ENCODE results near the gene PARS2. TPM values are rescaled to one million over a fixed set of nuclear protein-coding genes. Genes with fewer than 3 reads are reported as not detected.

PARS2 gene
- polyA plus RNA-seq (2013, experiment 1 of 2) = 3.6 TPM
- polyA plus RNA-seq (2013, experiment 2 of 2) = 3.5 TPM

- H2BK15ac ChIP-seq (ENCODE audit: low read depth, poor library complexity, severe bottlenecking) = no peak within 1 kb of the TSS
- no peak within 1 kb of the TSS for H3K23ac ChIP-seq (ENCODE audit: low read length in 2 of 2)
- no peaks in the 10 kb centered on the region for H3K36me3 ChIP-seq (ENCODE audit: control insufficient read depth in 1 of 2, insufficient read depth in 2 of 2, low read depth in 1 of 2, low read length in 2 of 2)
- peaks cover 21% of the 10 kb centered on the region for H3K79me1 ChIP-seq (replicated peaks; ENCODE audit: low read length, poor library complexity, severe bottlenecking)
- under 1% methylated on average over 46 of the region's 57 CpGs for WGBS
- H4K91ac ChIP-seq (ENCODE audit: low read length) = no peak within 1 kb of the TSS
- no peak within 1 kb of the TSS for H2BK12ac ChIP-seq (ENCODE audit: low read length in 2 of 2)
- peak within 1 kb of the TSS; percentile 29 to 65 for H3K18ac ChIP-seq (ENCODE audit: low read depth in 1 of 2, low read length in 2 of 2)
- peak within 1 kb of the TSS in 1 of 2 experiments; percentile 9 for H3K14ac ChIP-seq (ENCODE audit: low read length in 2 of 2)
- H3K27ac ChIP-seq (ENCODE audit: low read length, poor library complexity, severe bottlenecking) = peak within 1 kb of the TSS; percentile 44
- peak within 1 kb of the TSS; percentile 81 for H3K4me2 ChIP-seq (ENCODE audit: low read length, poor library complexity, severe bottlenecking)
- peak within 1 kb of the TSS; percentile 33 for H2AFZ ChIP-seq (ENCODE audit: low read depth, low read length)
- no peak within 1 kb of the TSS for H2BK5ac ChIP-seq (ENCODE audit: low read depth, low read length, poor library complexity, severe bottlenecking)
- no peaks in the 10 kb centered on the region for H3K9me3 ChIP-seq (ENCODE audit: control insufficient read depth, low read length)
- peak within 1 kb of the TSS; percentile 97 for H3K9ac ChIP-seq (ENCODE audit: low read length)
- peak within 1 kb of the TSS; percentile 29 to 38 for H3K4ac ChIP-seq (ENCODE audit: low read depth in 1 of 2, low read length in 2 of 2)
- H4K8ac ChIP-seq (ENCODE audit: low read length) = peak within 1 kb of the TSS; percentile 78
- peak within 1 kb of the TSS; percentile 42 for H2AK5ac ChIP-seq (ENCODE audit: low read length, severe bottlenecking)
- H3K27me3 ChIP-seq (ENCODE audit: control insufficient read depth in 1 of 2, insufficient read depth in 1 of 2, low read length in 2 of 2) = no peaks in the 10 kb centered on the region
- peaks cover 17% of the 10 kb centered on the region for H3K4me1 ChIP-seq (ENCODE audit: control insufficient read depth, insufficient read depth, low read depth, low read length)
- H2BK120ac ChIP-seq (ENCODE audit: low read depth, low read length) = peak within 1 kb of the TSS; percentile 36
- peak; percentile 100 for DNase-seq
- peak within 1 kb of the TSS; percentile 91 to 93 for H3K4me3 ChIP-seq (ENCODE audit: insufficient read depth in 1 of 2, low read depth in 1 of 2, low read length in 2 of 2)
Observed at GRCh38 chr1:54764133-54764921, at the start of gene PARS2. Gene PARS2 (minus strand): TSS chr1:54764523. CDS start chr1:54759161, 5,362 bp downstream.

DNA sequence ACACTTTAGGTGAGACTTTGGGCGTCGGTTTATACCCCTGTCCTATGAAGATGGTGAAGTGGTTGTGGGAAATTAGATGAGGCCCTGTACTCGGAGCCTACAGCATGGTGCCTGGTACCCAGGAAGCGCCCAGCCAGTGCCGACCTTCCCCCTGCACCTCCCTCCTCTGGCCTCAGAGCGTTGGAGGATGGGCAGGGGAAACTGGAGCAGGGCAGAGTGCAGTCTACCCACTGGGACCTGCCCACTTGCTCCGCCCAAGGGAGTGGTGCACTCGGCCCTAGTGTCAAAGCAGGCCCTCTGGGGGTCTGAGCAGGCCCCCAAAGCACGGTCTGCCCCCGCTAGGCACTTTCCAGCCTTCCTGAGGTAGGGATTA is 49.8 kb upstream of the PARS2 start:
- no peak overlapping the region for H3K27ac ChIP-seq (ENCODE audit: low read length, poor library complexity, severe bottlenecking)
- no peaks in the 10 kb centered on the region for H3K9me3 ChIP-seq (ENCODE audit: control insufficient read depth, low read length)
- no peak overlapping the region for H3K18ac ChIP-seq (ENCODE audit: low read depth in 1 of 2, low read length in 2 of 2)
- no peak overlapping the region for H3K4ac ChIP-seq (ENCODE audit: low read depth in 1 of 2, low read length in 2 of 2)
- H3K4me2 ChIP-seq (ENCODE audit: low read length, poor library complexity, severe bottlenecking) = no peak overlapping the region
- no peak overlapping the region for H4K8ac ChIP-seq (ENCODE audit: low read length)
- H3K79me1 ChIP-seq (replicated peaks; ENCODE audit: low read length, poor library complexity, severe bottlenecking) = no peaks in the 10 kb centered on the region
- H3K14ac ChIP-seq (ENCODE audit: low read length in 2 of 2) = no peak overlapping the region
- WGBS = 65% methylated on average over 9 of the region's 10 CpGs
- H2BK12ac ChIP-seq (ENCODE audit: low read length in 2 of 2) = no peak overlapping the region
- no peak overlapping the region for H3K4me3 ChIP-seq (ENCODE audit: insufficient read depth in 1 of 2, low read depth in 1 of 2, low read length in 2 of 2)
- H2BK5ac ChIP-seq (ENCODE audit: low read depth, low read length, poor library complexity, severe bottlenecking) = no peak overlapping the region
- H2BK120ac ChIP-seq (ENCODE audit: low read depth, low read length) = no peak overlapping the region
- no peak overlapping the region for H3K9ac ChIP-seq (ENCODE audit: low read length)
- no peak for DNase-seq
- no peaks in the 10 kb centered on the region for H3K36me3 ChIP-seq (ENCODE audit: control insufficient read depth in 1 of 2, insufficient read depth in 2 of 2, low read depth in 1 of 2, low read length in 2 of 2)
- H2AFZ ChIP-seq (ENCODE audit: low read depth, low read length) = no peak overlapping the region
- H2BK15ac ChIP-seq (ENCODE audit: low read depth, poor library complexity, severe bottlenecking) = no peak overlapping the region
- no peak overlapping the region for H3K23ac ChIP-seq (ENCODE audit: low read length in 2 of 2)
- H4K91ac ChIP-seq (ENCODE audit: low read length) = no peak overlapping the region
- peak overlapping the region; percentile 50 for H2AK5ac ChIP-seq (ENCODE audit: low read length, severe bottlenecking)
- peaks cover 11 to 24% of the 10 kb centered on the region in 2 experiments for H3K27me3 ChIP-seq (ENCODE audit: control insufficient read depth in 1 of 2, insufficient read depth in 1 of 2, low read length in 2 of 2)
- peaks cover 8% of the 10 kb centered on the region for H3K4me1 ChIP-seq (ENCODE audit: control insufficient read depth, insufficient read depth, low read depth, low read length)

DNA sequence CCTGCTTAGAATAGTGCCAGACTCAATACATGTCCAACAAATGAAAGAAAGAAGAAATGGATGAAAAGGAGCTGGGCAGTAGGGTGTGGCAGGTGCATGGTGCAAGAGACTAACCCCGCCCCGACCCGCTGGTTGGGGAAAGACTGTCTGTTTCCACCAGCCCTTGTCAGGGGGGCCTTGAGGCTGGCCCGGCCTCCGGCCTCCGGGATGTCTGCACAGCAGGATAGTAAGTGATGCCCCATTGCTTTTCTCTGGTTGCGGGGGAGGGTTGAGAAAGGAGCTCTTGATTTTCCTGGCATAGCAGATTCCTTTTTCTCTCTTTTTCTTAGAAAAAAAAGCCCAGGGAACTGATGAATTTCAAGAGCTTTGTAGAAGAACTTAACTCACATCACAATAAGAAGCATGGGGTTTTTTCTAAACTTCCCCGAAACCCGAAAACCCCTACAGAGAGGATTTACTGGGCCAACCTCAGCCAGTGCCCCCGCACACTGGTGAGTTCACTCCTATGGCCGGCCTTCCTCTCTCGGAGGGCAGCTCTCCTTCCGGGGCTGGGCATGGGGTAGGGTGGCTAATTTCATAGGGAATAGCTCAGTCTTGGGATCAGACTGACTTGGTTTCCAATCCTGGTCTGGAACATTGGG is 49.3 kb upstream of the PARS2 start:
- no peaks in the 10 kb centered on the region for H3K79me1 ChIP-seq (replicated peaks; ENCODE audit: low read length, poor library complexity, severe bottlenecking)
- no peak overlapping the region for H3K4ac ChIP-seq (ENCODE audit: low read depth in 1 of 2, low read length in 2 of 2)
- H3K27me3 ChIP-seq (ENCODE audit: control insufficient read depth in 1 of 2, insufficient read depth in 1 of 2, low read length in 2 of 2) = peaks cover 11 to 24% of the 10 kb centered on the region in 2 experiments
- H4K91ac ChIP-seq (ENCODE audit: low read length) = no peak overlapping the region
- H3K4me1 ChIP-seq (ENCODE audit: control insufficient read depth, insufficient read depth, low read depth, low read length) = peaks cover 10% of the 10 kb centered on the region
- no peak overlapping the region for H3K9ac ChIP-seq (ENCODE audit: low read length)
- H4K8ac ChIP-seq (ENCODE audit: low read length) = no peak overlapping the region
- no peak overlapping the region for H3K23ac ChIP-seq (ENCODE audit: low read length in 2 of 2)
- H3K14ac ChIP-seq (ENCODE audit: low read length in 2 of 2) = no peak overlapping the region
- no peak overlapping the region for H2AFZ ChIP-seq (ENCODE audit: low read depth, low read length)
- no peak overlapping the region for H2BK15ac ChIP-seq (ENCODE audit: low read depth, poor library complexity, severe bottlenecking)
- no peak overlapping the region for H3K4me3 ChIP-seq (ENCODE audit: insufficient read depth in 1 of 2, low read depth in 1 of 2, low read length in 2 of 2)
- H3K9me3 ChIP-seq (ENCODE audit: control insufficient read depth, low read length) = no peaks in the 10 kb centered on the region
- no peak overlapping the region for H2BK120ac ChIP-seq (ENCODE audit: low read depth, low read length)
- no peaks in the 10 kb centered on the region for H3K36me3 ChIP-seq (ENCODE audit: control insufficient read depth in 1 of 2, insufficient read depth in 2 of 2, low read depth in 1 of 2, low read length in 2 of 2)
- H2BK12ac ChIP-seq (ENCODE audit: low read length in 2 of 2) = no peak overlapping the region
- DNase-seq = no peak
- WGBS = 49% methylated on average over 9 of the region's 13 CpGs
- H3K27ac ChIP-seq (ENCODE audit: low read length, poor library complexity, severe bottlenecking) = no peak overlapping the region
- H2AK5ac ChIP-seq (ENCODE audit: low read length, severe bottlenecking) = peak overlapping the region; percentile 50
- H3K18ac ChIP-seq (ENCODE audit: low read depth in 1 of 2, low read length in 2 of 2) = no peak overlapping the region
- H3K4me2 ChIP-seq (ENCODE audit: low read length, poor library complexity, severe bottlenecking) = no peak overlapping the region
- no peak overlapping the region for H2BK5ac ChIP-seq (ENCODE audit: low read depth, low read length, poor library complexity, severe bottlenecking)

GRCh38 chr1:54812801-54813484 is 48.6 kb upstream of the PARS2 start:
- no peak overlapping the region for H4K91ac ChIP-seq (ENCODE audit: low read length)
- no peak overlapping the region for H3K9ac ChIP-seq (ENCODE audit: low read length)
- H4K8ac ChIP-seq (ENCODE audit: low read length) = no peak overlapping the region
- no peak overlapping the region for H2BK5ac ChIP-seq (ENCODE audit: low read depth, low read length, poor library complexity, severe bottlenecking)
- no peak overlapping the region for H3K4me3 ChIP-seq (ENCODE audit: insufficient read depth in 1 of 2, low read depth in 1 of 2, low read length in 2 of 2)
- 77% methylated on average over 11 of the region's 13 CpGs for WGBS
- H3K79me1 ChIP-seq (replicated peaks; ENCODE audit: low read length, poor library complexity, severe bottlenecking) = no peaks in the 10 kb centered on the region
- H2BK12ac ChIP-seq (ENCODE audit: low read length in 2 of 2) = no peak overlapping the region
- H3K36me3 ChIP-seq (ENCODE audit: control insufficient read depth in 1 of 2, insufficient read depth in 2 of 2, low read depth in 1 of 2, low read length in 2 of 2) = no peaks in the 10 kb centered on the region
- peaks cover 10% of the 10 kb centered on the region for H3K4me1 ChIP-seq (ENCODE audit: control insufficient read depth, insufficient read depth, low read depth, low read length)
- no peak overlapping the region for H3K4ac ChIP-seq (ENCODE audit: low read depth in 1 of 2, low read length in 2 of 2)
- no peak overlapping the region for H3K4me2 ChIP-seq (ENCODE audit: low read length, poor library complexity, severe bottlenecking)
- H3K14ac ChIP-seq (ENCODE audit: low read length in 2 of 2) = no peak overlapping the region
- H2AFZ ChIP-seq (ENCODE audit: low read depth, low read length) = no peak overlapping the region
- no peak overlapping the region for H2BK120ac ChIP-seq (ENCODE audit: low read depth, low read length)
- H3K27ac ChIP-seq (ENCODE audit: low read length, poor library complexity, severe bottlenecking) = no peak overlapping the region
- no peaks in the 10 kb centered on the region for H3K9me3 ChIP-seq (ENCODE audit: control insufficient read depth, low read length)
- no peak overlapping the region for H3K23ac ChIP-seq (ENCODE audit: low read length in 2 of 2)
- H3K27me3 ChIP-seq (ENCODE audit: control insufficient read depth in 1 of 2, insufficient read depth in 1 of 2, low read length in 2 of 2) = peaks cover 11 to 24% of the 10 kb centered on the region in 2 experiments
- DNase-seq = no peak
- no peak overlapping the region for H2BK15ac ChIP-seq (ENCODE audit: low read depth, poor library complexity, severe bottlenecking)
- no peak overlapping the region for H2AK5ac ChIP-seq (ENCODE audit: low read length, severe bottlenecking)
- H3K18ac ChIP-seq (ENCODE audit: low read depth in 1 of 2, low read length in 2 of 2) = no peak overlapping the region

Data from mesenchymal stem cell (in vitro differentiated cells and primary cell).